A673 (cell line): ENCODE measurements around the gene ZSCAN21. TPM values are rescaled to one million over a fixed set of nuclear protein-coding genes. Genes with fewer than 3 reads are reported as not detected.

ENCODE experiments used
- BruUV-seq: library from RNA; stranded (reverse); fragments of 400-500 nt; replicated peaks from 2 replicates; lab custom pipeline; 2021; lab: Mats Ljungman, UMichigan
- CTCF ChIA-PET: fragments of 300-600 bp; sonication (Branson Sonifier 250); formaldehyde crosslinking; loops from one replicate; lab custom pipeline; 2022; ENCODE audit warnings: antibody characterized with exemption; lab: Charles Lee
- POLR2A ChIA-PET: fragments of 300-600 bp; sonication (Branson Sonifier 250); formaldehyde crosslinking; loops from one replicate; lab custom pipeline; 2022; ENCODE audit warnings: antibody characterized with exemption; ENCODE audit not compliant: low non-redundant PET; lab: Charles Lee
- DNase-seq: peaks from one replicate; pipeline ENCODE4 v3.0.0-alpha.2; 2015; ENCODE audit warnings: low spot score
- H3K27ac ChIP-seq: fragments of 200-600 bp; sonication (generic); 2 replicates; pipeline ENCODE4 v1.5.1; 2016; ENCODE audit warnings: mixed run types, low read depth, mild to moderate bottlenecking, mixed read lengths, antibody characterized with exemption, low read length; ENCODE audit not compliant: poor library complexity, severe bottlenecking
- H3K27me3 ChIP-seq: fragments of 200-600 bp; sonication (generic); replicated peaks from 2 replicates; pipeline ENCODE4 v1.6.1; 2017; ENCODE audit warnings: mixed run types, low read depth, mild to moderate bottlenecking, mixed read lengths, antibody characterized with exemption, low read length; ENCODE audit not compliant: insufficient read depth, poor library complexity
- H3K36me3 ChIP-seq: fragments of 200-600 bp; sonication (generic); 2 replicates; pipeline ENCODE4 v1.6.1; 2016; ENCODE audit warnings: mixed run types, mild to moderate bottlenecking, mixed read lengths, antibody characterized with exemption, low read length; ENCODE audit not compliant: insufficient read depth, poor library complexity, severe bottlenecking
- H3K4me1 ChIP-seq: fragments of 200-600 bp; sonication (generic); 2 replicates; pipeline ENCODE4 v1.6.1; 2017; ENCODE audit warnings: mixed run types, mild to moderate bottlenecking, mixed read lengths, antibody characterized with exemption, low read length; ENCODE audit not compliant: insufficient read depth, poor library complexity, severe bottlenecking
- H3K4me3 ChIP-seq: fragments of 200-600 bp; sonication (generic); 2 replicates; pipeline ENCODE4 v1.5.1; 2016; ENCODE audit warnings: low read depth, mixed run types, mild to moderate bottlenecking, mixed read lengths, low read length; ENCODE audit not compliant: poor library complexity, severe bottlenecking
- H3K9me3 ChIP-seq: fragments of 200-600 bp; sonication (generic); 2 replicates; pipeline ENCODE4 v1.6.1; 2016; ENCODE audit warnings: mixed run types, low read depth, mild to moderate bottlenecking, mixed read lengths, antibody characterized with exemption, low read length; ENCODE audit not compliant: poor library complexity, severe bottlenecking
- CTCF ChIP-seq: fragments of 300-800, 200-600 bp; sonication (generic); conservative IDR thresholded peaks from 2 replicates; pipeline ENCODE4 v1.5.1; 2017; ENCODE audit warnings: low read depth, mild to moderate bottlenecking, antibody characterized with exemption, low read length, moderate library complexity, mixed read lengths
- EZH2 ChIP-seq: fragments of 200-600 bp; sonication (generic); IDR thresholded peaks from 2 replicates; pipeline ENCODE4 v1.6.1; 2017; ENCODE audit warnings: borderline replicate concordance, low read depth, mild to moderate bottlenecking, mixed read lengths, antibody characterized with exemption, low read length; ENCODE audit not compliant: poor library complexity, severe bottlenecking
- intact Hi-C: fragments of 100-400 bp; cut with micrococcal nuclease; formaldehyde crosslinking; loops from one replicate; pipeline ENCODE4 v1.10.0; 2022; ENCODE audit not compliant: unreplicated experiment
- total RNA-seq: library from RNA; stranded (reverse); gene quantifications from 2 replicates; pipeline ENCODE4 v1.2.3, GENCODE V29; 2021

ZSCAN21 gene
- total RNA-seq, 1 experiment from 2014 or later: 17.2 TPM

GRCh38 chr7:100064162-100064561 is 14.6 kb downstream of the ZSCAN21 start:
- intact Hi-C loops: no loop called here

GRCh38 chr7:100065452-100066186 is 16.0 kb downstream of the ZSCAN21 start:
- TSS peak; percentile 1 for BruUV-seq
- no peak for TF ChIP-seq CTCF
- no peak for TF ChIP-seq EZH2
- POLR2A ChIA-PET: no interaction called here

More at GRCh38 chr7:100064162-100064561, 14.6 kb downstream of the ZSCAN21 start:
- no peak for TF ChIP-seq EZH2
- no peak for TF ChIP-seq CTCF
- H3K27me3 ChIP-seq: no peaks in the 10 kb centered on the region
- no peak overlapping the region for H3K27ac ChIP-seq
- H3K4me1 ChIP-seq: no peaks in the 10 kb centered on the region
- no peaks in the 10 kb centered on the region for H3K9me3 ChIP-seq
- H3K4me3 ChIP-seq: no peak overlapping the region
- CTCF ChIA-PET: no interaction called here
- POLR2A ChIA-PET: no interaction called here
- peaks cover 35% of the 10 kb centered on the region for H3K36me3 ChIP-seq
- DNase-seq: no peak
- BruUV-seq: no TSS peak

GRCh38 chr7:100066953-100067352 is 17.4 kb downstream of the ZSCAN21 start:
- no peak for DNase-seq
- H3K36me3 ChIP-seq: peaks cover 52% of the 10 kb centered on the region
- H3K27me3 ChIP-seq: no peaks in the 10 kb centered on the region
- peaks cover 25% of the 10 kb centered on the region for H3K9me3 ChIP-seq
- TF ChIP-seq CTCF (no peak), EZH2 (no peak)
- no peak overlapping the region for H3K4me3 ChIP-seq
- no TSS peak for BruUV-seq
- ChIA-PET CTCF (no interaction called here), POLR2A (no interaction called here)
- no peak overlapping the region for H3K27ac ChIP-seq
- intact Hi-C loops: no loop called here
- H3K4me1 ChIP-seq: no peaks in the 10 kb centered on the region

More at GRCh38 chr7:100065452-100066186, 16.0 kb downstream of the ZSCAN21 start:
- Histone ChIP-seq H3K4me3 (no peak overlapping the region), H3K4me1 (no peaks in the 10 kb centered on the region), H3K27ac (no peak overlapping the region), H3K9me3 (peaks cover 12% of the 10 kb centered on the region), H3K36me3 (peaks cover 46% of the 10 kb centered on the region), H3K27me3 (no peaks in the 10 kb centered on the region)
- no peak for DNase-seq
- CTCF ChIA-PET: no interaction called here
- intact Hi-C loops: no loop called here
